GM23338 (cell line): ENCODE results near the gene ZER1. TPM values are rescaled to one million over a fixed set of nuclear protein-coding genes. Genes with fewer than 3 reads are reported as not detected.

Source experiments
- ATAC-seq: fragments of 200-7000 bp; cut with Tn5 transposase; 3 replicates; pipeline ENCODE4 v1.9.1; 2020
- DNase-seq: peaks from one replicate; pipeline ENCODE4 v3.0.0-alpha.2; 2015; ENCODE audit warnings: low spot score
- H2AFZ ChIP-seq: fragments of 200-600 bp; sonication (generic); 2 replicates; pipeline ENCODE4 v1.8.0; 2016; ENCODE audit warnings: antibody characterized with exemption, mild to moderate bottlenecking, moderate library complexity
- H3F3A ChIP-seq: fragments of 200-600 bp; sonication (generic); replicated peaks from 2 replicates; pipeline ENCODE4 v1.8.0; 2017; ENCODE audit warnings: antibody characterized with exemption, mixed run types, low read depth
- H3K27ac ChIP-seq: fragments of 200-600 bp; sonication (generic); 2 replicates; pipeline ENCODE4 v1.6.1; 2016; ENCODE audit warnings: low read depth
- H3K27me3 ChIP-seq: fragments of 200-600 bp; sonication (generic); 2 replicates; pipeline ENCODE4 v1.8.0; 2016; ENCODE audit warnings: mild to moderate bottlenecking, mixed run types, moderate library complexity; ENCODE audit not compliant: insufficient read depth
- H3K36me3 ChIP-seq: fragments of 200-600 bp; sonication (generic); 2 replicates; pipeline ENCODE4 v1.8.0; 2016; ENCODE audit warnings: mild to moderate bottlenecking; ENCODE audit not compliant: insufficient read depth
- H3K4me1 ChIP-seq: fragments of 200-600 bp; sonication (generic); 2 replicates; pipeline ENCODE4 v1.8.0; 2016; ENCODE audit warnings: mild to moderate bottlenecking, moderate library complexity; ENCODE audit not compliant: insufficient read depth
- H3K4me2 ChIP-seq: fragments of 200-600 bp; sonication (generic); 2 replicates; pipeline ENCODE4 v1.7.1; 2017; ENCODE audit warnings: mixed run types
- H3K4me3 ChIP-seq: fragments of 200-600 bp; sonication (generic); 2 replicates; pipeline ENCODE4 v1.6.1; 2016; ENCODE audit warnings: mixed run types
- H3K79me2 ChIP-seq: fragments of 200-600 bp; sonication (generic); replicated peaks from 2 replicates; pipeline ENCODE4 v1.8.0; 2017; ENCODE audit warnings: mild to moderate bottlenecking; ENCODE audit not compliant: insufficient read depth
- H3K9me2 ChIP-seq: fragments of 200-600 bp; sonication (generic); 2 replicates; pipeline ENCODE4 v1.8.0; 2017; ENCODE audit not compliant: insufficient read depth
- H4K20me1 ChIP-seq: fragments of 200-600 bp; sonication (generic); replicated peaks from 2 replicates; pipeline ENCODE4 v1.8.0; 2017; ENCODE audit warnings: mild to moderate bottlenecking; ENCODE audit not compliant: insufficient read depth
- H3K27ac Mint-ChIP-seq: 2 replicates; pipeline ENCODE4 v1.8.0; 2020; ENCODE audit warnings: inconsistent platforms, mild to moderate bottlenecking, moderate library complexity, mixed read lengths
- H3K27me3 Mint-ChIP-seq: 3 replicates; pipeline ENCODE4 v1.8.0; 2022; ENCODE audit warnings: low read depth, mild to moderate bottlenecking, moderate library complexity, mixed read lengths, inconsistent platforms; ENCODE audit not compliant: insufficient read depth, poor library complexity
- H3K36me3 Mint-ChIP-seq: 3 replicates; pipeline ENCODE4 v1.8.0; 2021; ENCODE audit warnings: low read depth, mild to moderate bottlenecking, inconsistent platforms, moderate library complexity, mixed read lengths
- H3K4me1 Mint-ChIP-seq: 3 replicates; pipeline ENCODE4 v1.8.0; 2020; ENCODE audit warnings: mild to moderate bottlenecking, inconsistent platforms, mixed read lengths
- H3K4me3 Mint-ChIP-seq: 3 replicates; pipeline ENCODE4 v1.8.0; 2021; ENCODE audit warnings: moderate library complexity, mild to moderate bottlenecking, inconsistent platforms, mixed read lengths
- H3K9me3 Mint-ChIP-seq: 3 replicates; pipeline ENCODE4 v1.8.0; 2020; ENCODE audit warnings: moderate library complexity, mild to moderate bottlenecking, inconsistent platforms, mixed read lengths
- CREB1 ChIP-seq: fragments of 250-450 bp; sonication (Bioruptor Pico); IDR thresholded peaks from 2 replicates; pipeline ENCODE4 v1.5.0; 2020; ENCODE audit warnings: low read depth, mild to moderate bottlenecking, moderate library complexity
- ETS1 ChIP-seq: IDR thresholded peaks from 2 replicates; pipeline ENCODE4 v1.6.1; 2016; ENCODE audit warnings: antibody characterized with exemption
- EZH2 ChIP-seq: fragments of 200-600 bp; sonication (generic); IDR thresholded peaks from one replicate; pipeline ENCODE4 v1.8.0; 2017; ENCODE audit warnings: antibody characterized with exemption, mild to moderate bottlenecking, low read depth; ENCODE audit not compliant: unreplicated experiment
- EZH2phosphoT487 ChIP-seq: fragments of 200-600 bp; sonication (generic); IDR thresholded peaks from one replicate; pipeline ENCODE4 v1.8.1; 2018; ENCODE audit warnings: antibody characterized with exemption; ENCODE audit not compliant: unreplicated experiment
- JUNB ChIP-seq: IDR thresholded peaks from one replicate; pipeline ENCODE4 v1.6.1; 2016; ENCODE audit warnings: antibody characterized with exemption; ENCODE audit not compliant: unreplicated experiment
- REST ChIP-seq: IDR thresholded peaks from one replicate; pipeline ENCODE4 v1.6.1; 2018; ENCODE audit warnings: antibody characterized with exemption; ENCODE audit not compliant: unreplicated experiment
- STAT1 ChIP-seq: IDR thresholded peaks from one replicate; pipeline ENCODE4 v1.6.1; 2016; ENCODE audit warnings: antibody characterized with exemption; ENCODE audit not compliant: unreplicated experiment
- ZNF114 ChIP-seq: fragments of 250-450 bp; sonication (Bioruptor Pico); IDR thresholded peaks from 2 replicates; pipeline ENCODE4 v1.5.0; 2020; ENCODE audit warnings: mild to moderate bottlenecking, moderate library complexity
- ZNF331 ChIP-seq: fragments of 250-450 bp; sonication (Bioruptor Pico); IDR thresholded peaks from 2 replicates; pipeline ENCODE4 v1.5.0; 2020; ENCODE audit warnings: low read depth, mild to moderate bottlenecking, moderate library complexity
- polyA plus RNA-seq: library from polyadenylated mRNA; unstranded; fragments of >200 nt; fragmentation: Nextera tagmentation; extraction: Ambion mirVana; gene quantifications from 2 replicates; pipeline ENCODE4 v1.2.1, GENCODE V29; 2016
- total RNA-seq: library from RNA; depleted of rRNA; stranded (reverse); fragments of >200 nt; shearing (Covaris generic); gene quantifications from 2 replicates; pipeline ENCODE4 v1.2.3, GENCODE V29; 2014
- TF ChIP-seq, protein P1 (sequence below), 2 experiments: fragments of 200-600 bp in 1 of 2; sonication (generic) in 1 of 2; conservative IDR thresholded peaks; 2 replicates each; pipeline versions ENCODE4 v1.5.1 to v1.6.1; 2016 to 2017; ENCODE audit warnings: antibody characterized with exemption in 2 of 2, low read depth in 2 of 2, mild to moderate bottlenecking in 2 of 2, moderate library complexity in 1 of 2

Gene ZER1
- total and polyA plus RNA-seq, 2 experiments from 2014 or later = 7.0 to 23.9 TPM

- H3K9me3 Mint-ChIP-seq = no peaks in the 10 kb centered on the region
- Histone ChIP-seq H3K4me2 (no peak overlapping the region), H4K20me1 (no peaks in the 10 kb centered on the region), H3K27me3 (no peaks in the 10 kb centered on the region), H3K9me2 (no peaks in the 10 kb centered on the region), H3K27ac (no peak overlapping the region), H3K36me3 (no peaks in the 10 kb centered on the region), H2AFZ (no peak overlapping the region), H3F3A (no peaks in the 10 kb centered on the region), H3K4me3 (no peak overlapping the region), H3K4me1 (no peaks in the 10 kb centered on the region), H3K79me2 (no peaks in the 10 kb centered on the region)
- no peak overlapping the region for H3K27ac Mint-ChIP-seq
- no peak for ATAC-seq
- DNase-seq = no peak
- H3K27me3 Mint-ChIP-seq = peaks cover 6% of the 10 kb centered on the region
- TF ChIP-seq STAT1 = no peak
- no peak for TF ChIP-seq ETS1
- no peak for TF ChIP-seq CREB1 (CRISPR knock-in tag)
- no peaks in the 10 kb centered on the region for H3K36me3 Mint-ChIP-seq
- no peak overlapping the region for H3K4me3 Mint-ChIP-seq
- H3K4me1 Mint-ChIP-seq = no peaks in the 10 kb centered on the region
These were observed 14.1 kb downstream of the ZER1 start for GRCh38 chr9:128757602-128758001.

- Mint-ChIP-seq H3K36me3 (no peaks in the 10 kb centered on the region), H3K4me3 (no peak overlapping the region), H3K4me1 (no peaks in the 10 kb centered on the region), H3K27ac (no peak overlapping the region), H3K9me3 (no peaks in the 10 kb centered on the region), H3K27me3 (peaks cover 11% of the 10 kb centered on the region)
- no peak overlapping the region for H3K4me2 ChIP-seq
- H3F3A ChIP-seq = no peaks in the 10 kb centered on the region
- no peaks in the 10 kb centered on the region for H3K9me2 ChIP-seq
- no peaks in the 10 kb centered on the region for H3K36me3 ChIP-seq
- no peaks in the 10 kb centered on the region for H3K27me3 ChIP-seq
- no peaks in the 10 kb centered on the region for H3K4me1 ChIP-seq
- no peak for ATAC-seq
- H3K27ac ChIP-seq = no peak overlapping the region
- no peaks in the 10 kb centered on the region for H3K79me2 ChIP-seq
- no peak overlapping the region for H3K4me3 ChIP-seq
- H2AFZ ChIP-seq = no peak overlapping the region
- no peaks in the 10 kb centered on the region for H4K20me1 ChIP-seq
- DNase-seq = no peak
- TF ChIP-seq REST (no peak), JUNB (no peak), ZNF331 (CRISPR knock-in tag) (no peak), EZH2 (no peak), EZH2phosphoT487 (no peak), ZNF114 (no peak), STAT1 (no peak), CREB1 (CRISPR knock-in tag) (no peak), ETS1 (no peak)
- TF ChIP-seq, protein P1, sequence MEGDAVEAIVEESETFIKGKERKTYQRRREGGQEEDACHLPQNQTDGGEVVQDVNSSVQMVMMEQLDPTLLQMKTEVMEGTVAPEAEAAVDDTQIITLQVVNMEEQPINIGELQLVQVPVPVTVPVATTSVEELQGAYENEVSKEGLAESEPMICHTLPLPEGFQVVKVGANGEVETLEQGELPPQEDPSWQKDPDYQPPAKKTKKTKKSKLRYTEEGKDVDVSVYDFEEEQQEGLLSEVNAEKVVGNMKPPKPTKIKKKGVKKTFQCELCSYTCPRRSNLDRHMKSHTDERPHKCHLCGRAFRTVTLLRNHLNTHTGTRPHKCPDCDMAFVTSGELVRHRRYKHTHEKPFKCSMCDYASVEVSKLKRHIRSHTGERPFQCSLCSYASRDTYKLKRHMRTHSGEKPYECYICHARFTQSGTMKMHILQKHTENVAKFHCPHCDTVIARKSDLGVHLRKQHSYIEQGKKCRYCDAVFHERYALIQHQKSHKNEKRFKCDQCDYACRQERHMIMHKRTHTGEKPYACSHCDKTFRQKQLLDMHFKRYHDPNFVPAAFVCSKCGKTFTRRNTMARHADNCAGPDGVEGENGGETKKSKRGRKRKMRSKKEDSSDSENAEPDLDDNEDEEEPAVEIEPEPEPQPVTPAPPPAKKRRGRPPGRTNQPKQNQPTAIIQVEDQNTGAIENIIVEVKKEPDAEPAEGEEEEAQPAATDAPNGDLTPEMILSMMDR (conservative IDR thresholded peaks at IDR 0.05; ENCODE audit: low read depth in 2 of 2) = no peak
These were observed 18.1 kb downstream of the ZER1 start for GRCh38 chr9:128753627-128754026.
